Fibroblast of pulmonary artery (primary cell): ENCODE measurements around the gene DCTN3.
"Not testable (repeated sequence)": the region's sequence is repeated elsewhere in the genome, so short reads cannot be mapped to it uniquely, and the experiment has no call there.

Source experiments
- DNase-seq: peaks from one replicate; pipeline ENCODE4 v3.0.0-alpha.2; 2010; ENCODE audit warnings: low read depth
- H3K4me3 ChIP-seq: replicated peaks from 2 replicates; pipeline ENCODE4 v1.5.1; 2011; ENCODE audit warnings: low read depth, mild to moderate bottlenecking, control low read depth, low read length, moderate library complexity
- CTCF ChIP-seq: IDR thresholded peaks from 2 replicates; pipeline ENCODE4 v1.5.1; 2011; ENCODE audit warnings: mild to moderate bottlenecking, control low read depth, low read length, inconsistent platforms; ENCODE audit errors: missing control alignments

The DCTN3 gene

GRCh38 chr9:34646211-34647083 is 26.2 kb upstream of the DCTN3 start, which contains the start of gene GALT:
Gene GALT (plus strand): TSS chr9:34646675. CDS start chr9:34646705, 30 bp downstream.
- peak; percentile 54 for TF ChIP-seq CTCF
- DNase-seq = peak; percentile 85

GRCh38 chr9:34644766-34645314 is 24.5 kb upstream of the DCTN3 start:
- no peak for DNase-seq
- TF ChIP-seq CTCF = no peak
- no peak overlapping the region for H3K4me3 ChIP-seq

More at GRCh38 chr9:34646211-34647083, 26.2 kb upstream of the DCTN3 start, which contains the start of gene GALT:
- H3K4me3 ChIP-seq = peak within 1 kb of the TSS; percentile 73

DNA sequence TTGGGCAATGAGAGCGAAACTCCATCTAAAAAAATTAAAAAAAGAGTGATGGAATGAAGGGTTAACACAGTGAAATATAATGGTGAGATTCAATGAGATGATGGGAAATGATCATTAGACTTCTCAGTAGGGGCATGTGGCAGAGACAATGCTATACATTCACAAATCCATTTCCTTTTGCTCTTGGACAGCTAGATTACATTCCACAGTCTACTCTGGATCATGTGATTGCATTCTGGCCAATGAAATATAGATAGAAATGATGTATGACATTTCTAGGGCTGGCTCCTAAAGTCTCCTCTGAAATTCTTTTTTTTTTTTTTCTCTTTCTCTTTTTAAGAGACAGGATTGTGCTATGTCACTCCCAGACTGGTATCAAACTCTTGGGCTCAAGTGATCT is 22.4 kb upstream of the DCTN3 start:
- no peak for TF ChIP-seq CTCF
- DNase-seq = no peak
- H3K4me3 ChIP-seq = no peak overlapping the region

- H3K4me3 ChIP-seq, DNase-seq: not testable (repeated sequence)
These were observed 19.0 kb upstream of the DCTN3 start for GRCh38 chr9:34639322-34639721.

DNA sequence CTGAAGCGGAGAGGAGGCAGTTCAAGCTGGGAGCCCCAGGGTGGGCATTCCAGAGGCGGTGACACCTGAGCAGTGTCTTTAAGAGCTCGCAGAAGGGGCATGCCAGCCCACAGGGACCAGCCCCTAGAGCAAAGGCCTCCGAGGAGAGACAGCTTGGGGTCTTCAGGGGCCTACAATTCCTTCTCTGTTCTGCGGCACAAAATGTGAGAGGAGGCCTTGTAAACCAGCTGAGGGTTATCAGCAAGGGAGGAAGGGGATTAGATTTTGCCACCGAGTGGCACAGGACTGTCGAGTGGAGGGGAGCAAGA is 17.8 kb upstream of the DCTN3 start:
- peak overlapping the region; percentile 71 for H3K4me3 ChIP-seq
- no peak for DNase-seq
- TF ChIP-seq CTCF = no peak

GRCh38 chr9:34637356-34638137 is 17.3 kb upstream of the DCTN3 start, which contains the start of gene SIGMAR1:
Gene SIGMAR1 (minus strand): TSS chr9:34637787. CDS start chr9:34637697, 90 bp downstream.
- peak; percentile 92 for DNase-seq
- TF ChIP-seq CTCF = no peak
- peak within 1 kb of the TSS; percentile 71 for H3K4me3 ChIP-seq

GRCh38 chr9:34636791-34637355 is 16.6 kb upstream of the DCTN3 start:
- TF ChIP-seq CTCF = no peak
- no peak for DNase-seq
- peak overlapping the region; percentile 71 for H3K4me3 ChIP-seq
